H9 (cell line): ENCODE results near the gene TCEAL1. TPM values are rescaled to one million over a fixed set of nuclear protein-coding genes. Genes with fewer than 3 reads are reported as not detected.
"Not testable (repeated sequence)": the region's sequence is repeated elsewhere in the genome, so short reads cannot be mapped to it uniquely, and the experiment has no call there.

Experiments used
- DNase-seq: peaks from one replicate; pipeline ENCODE4 v3.0.0-alpha.2; 2017
- H2AFZ ChIP-seq: one replicate; pipeline ENCODE4 v1.6.1; 2013; ENCODE audit warnings: mild to moderate bottlenecking, low read length, control low read depth, moderate library complexity
- H2AK5ac ChIP-seq: 2 replicates; pipeline ENCODE4 v1.6.1; 2013; ENCODE audit warnings: low read length, control low read depth, mixed read lengths; ENCODE audit not compliant: insufficient read length
- H2BK120ac ChIP-seq: one replicate; pipeline ENCODE4 v1.6.1; 2013; ENCODE audit warnings: low read depth, mild to moderate bottlenecking, low read length, control low read depth, inconsistent platforms; ENCODE audit not compliant: poor library complexity, severe bottlenecking
- H2BK12ac ChIP-seq: 2 replicates; pipeline ENCODE4 v1.6.1; 2013; ENCODE audit warnings: low read length, control low read depth, mixed read lengths, low read depth; ENCODE audit not compliant: insufficient read length
- H2BK15ac ChIP-seq: 2 replicates; pipeline ENCODE4 v1.6.1; 2013; ENCODE audit warnings: low read depth, low read length, control low read depth
- H2BK20ac ChIP-seq: one replicate; pipeline ENCODE4 v1.6.1; 2013; ENCODE audit warnings: low read depth, mild to moderate bottlenecking, low read length, control low read depth, inconsistent platforms; ENCODE audit not compliant: poor library complexity, severe bottlenecking
- H2BK5ac ChIP-seq: 2 replicates; pipeline ENCODE4 v1.6.1; 2013; ENCODE audit warnings: low read length, control low read depth, mixed read lengths; ENCODE audit not compliant: insufficient read length
- H3K14ac ChIP-seq: 2 replicates; pipeline ENCODE4 v1.6.1; 2013; ENCODE audit warnings: low read length, control low read depth; ENCODE audit not compliant: insufficient read depth
- H3K18ac ChIP-seq: 2 replicates; pipeline ENCODE4 v1.6.1; 2013; ENCODE audit warnings: low read depth, mild to moderate bottlenecking, mixed read lengths, low read length, control low read depth; ENCODE audit not compliant: insufficient read length
- H3K23ac ChIP-seq: 2 replicates; pipeline ENCODE4 v1.6.1; 2013; ENCODE audit warnings: low read length, control low read depth, mixed read lengths, low read depth; ENCODE audit not compliant: insufficient read length
- H3K23me2 ChIP-seq: 2 replicates; pipeline ENCODE4 v1.6.1; 2013; ENCODE audit warnings: low read depth, mild to moderate bottlenecking, mixed read lengths, low read length, control low read depth; ENCODE audit not compliant: insufficient read length, poor library complexity, severe bottlenecking
- H3K27ac ChIP-seq: 2 replicates; pipeline ENCODE4 v1.5.1; 2013; ENCODE audit warnings: low read length, control low read depth, mixed read lengths, low read depth; ENCODE audit not compliant: insufficient read length
- H3K27me3 ChIP-seq: 2 replicates; pipeline ENCODE4 v1.6.1; 2013; ENCODE audit warnings: low read length, control low read depth, inconsistent platforms; ENCODE audit not compliant: insufficient read depth
- H3K4ac ChIP-seq: 2 replicates; pipeline ENCODE4 v1.6.1; 2013; ENCODE audit warnings: low read depth, mild to moderate bottlenecking, control low read depth, inconsistent platforms, low read length, moderate library complexity
- H3K4me1 ChIP-seq: 2 replicates; pipeline ENCODE4 v1.6.1; 2013; ENCODE audit warnings: low read length, control low read depth, inconsistent platforms; ENCODE audit not compliant: insufficient read depth
- H3K4me2 ChIP-seq: 2 replicates; pipeline ENCODE4 v1.6.1; 2013; ENCODE audit warnings: low read length, control low read depth, mixed read lengths; ENCODE audit not compliant: insufficient read length, insufficient read depth
- H3K56ac ChIP-seq: 2 replicates; pipeline ENCODE4 v1.6.1; 2013; ENCODE audit warnings: low read depth, mild to moderate bottlenecking, mixed read lengths, low read length, control low read depth; ENCODE audit not compliant: insufficient read length
- H3K79me1 ChIP-seq: 2 replicates; pipeline ENCODE4 v1.6.1; 2013; ENCODE audit warnings: low read depth, mild to moderate bottlenecking, moderate library complexity, low read length, control low read depth, inconsistent platforms; ENCODE audit not compliant: insufficient read depth, poor library complexity, severe bottlenecking
- H3K79me2 ChIP-seq: 2 replicates; pipeline ENCODE4 v1.6.1; 2013; ENCODE audit warnings: low read length, control low read depth, inconsistent platforms; ENCODE audit not compliant: insufficient read depth
- H3K9ac ChIP-seq: 2 replicates; pipeline ENCODE4 v1.6.1; 2013; ENCODE audit warnings: low read length, control low read depth, mixed read lengths; ENCODE audit not compliant: insufficient read length; ENCODE audit errors: extremely low read depth
- H3K9me3 ChIP-seq: one replicate; pipeline ENCODE4 v1.6.1; 2013; ENCODE audit warnings: low read depth, low read length, inconsistent platforms; ENCODE audit not compliant: control insufficient read depth
- H3T11ph ChIP-seq: one replicate; pipeline ENCODE4 v1.6.1; 2013; ENCODE audit warnings: mild to moderate bottlenecking, low read length, control low read depth, inconsistent platforms
- H4K20me1 ChIP-seq: one replicate; pipeline ENCODE4 v1.6.1; 2013; ENCODE audit not compliant: control insufficient read depth, insufficient read length, insufficient read depth
- H4K5ac ChIP-seq: 2 replicates; pipeline ENCODE4 v1.6.1; 2013; ENCODE audit warnings: low read depth, mild to moderate bottlenecking, mixed read lengths, low read length, control low read depth; ENCODE audit not compliant: insufficient read length
- H4K8ac ChIP-seq: replicated peaks from 2 replicates; pipeline ENCODE4 v1.6.1; 2013; ENCODE audit warnings: low read length, control low read depth, mixed read lengths, low read depth; ENCODE audit not compliant: insufficient read length
- H4K91ac ChIP-seq: 2 replicates; pipeline ENCODE4 v1.6.1; 2013; ENCODE audit warnings: low read depth, mild to moderate bottlenecking, moderate library complexity, mixed read lengths, low read length, control low read depth; ENCODE audit not compliant: insufficient read length
- H3K27ac Mint-ChIP-seq, 3 experiments: 2 replicates in 2 of 3; 3 replicates in 1 of 3; pipeline ENCODE4 v1.8.0; 2020 to 2021; ENCODE audit warnings: mixed read lengths in 3 of 3, mild to moderate bottlenecking in 1 of 3, moderate library complexity in 1 of 3
- H3K27me3 Mint-ChIP-seq: 2 replicates; pipeline ENCODE4 v1.8.0; 2021; ENCODE audit warnings: low read depth, mild to moderate bottlenecking, moderate library complexity, mixed read lengths
- H3K36me3 Mint-ChIP-seq, 3 experiments: 2 replicates in 2 of 3; 3 replicates in 1 of 3; pipeline ENCODE4 v1.8.0; 2020 to 2021; ENCODE audit warnings: low read depth in 3 of 3, mixed read lengths in 3 of 3; ENCODE audit not compliant: insufficient read depth in 1 of 3
- H3K4me1 Mint-ChIP-seq, 2 experiments: 2 replicates each; pipeline ENCODE4 v1.8.0; 2020; ENCODE audit warnings: mixed read lengths in 2 of 2
- H3K4me3 Mint-ChIP-seq, 2 experiments: 2 replicates in 1 of 2; 3 replicates in 1 of 2; pipeline ENCODE4 v1.8.0; 2020 to 2021; ENCODE audit warnings: mild to moderate bottlenecking in 2 of 2, mixed read lengths in 2 of 2, moderate library complexity in 1 of 2
- H3K9me3 Mint-ChIP-seq, 2 experiments: 2 replicates in 1 of 2; 3 replicates in 1 of 2; pipeline ENCODE4 v1.8.0; 2020; ENCODE audit warnings: mild to moderate bottlenecking in 2 of 2, mixed read lengths in 2 of 2, moderate library complexity in 1 of 2
- CTCF ChIP-seq: fragments of 200-600 bp; sonication (generic); conservative IDR thresholded peaks from 3 replicates; pipeline ENCODE4 v1.8.0; 2021; ENCODE audit warnings: antibody characterized with exemption, mild to moderate bottlenecking
- WGBS: extraction: QIAGEN DNeasy Blood & Tissue Kit; methylation state at CpG from one replicate; pipeline ENCODE4 v1.1.7; 2013; ENCODE audit warnings: missing lambda C conversion rate, low lambda C conversion rate, mixed read lengths; ENCODE audit not compliant: insufficient read length; ENCODE audit errors: extremely low coverage; 5-methylcytosine and 5-hydroxymethylcytosine counted together
- total RNA-seq: library from RNA; stranded (reverse); gene quantifications from 2 replicates; pipeline ENCODE4 v1.2.1, GENCODE V29; 2021

Gene TCEAL1
- total RNA-seq, 1 experiment from 2014 or later = 3.0 TPM

- no peak overlapping the region for H3T11ph ChIP-seq
- H2BK15ac ChIP-seq = no peak overlapping the region
- H2BK20ac ChIP-seq = no peak overlapping the region
- no peak overlapping the region for H4K8ac ChIP-seq
- no peaks in the 10 kb centered on the region for H3K79me1 ChIP-seq
- no peak overlapping the region for H3K4ac ChIP-seq
- no peak for TF ChIP-seq CTCF
- H2AFZ ChIP-seq = no peak overlapping the region
- H3K56ac ChIP-seq = no peak overlapping the region
- H2BK12ac ChIP-seq = no peak overlapping the region
- no peak overlapping the region for H3K14ac ChIP-seq
- no peaks in the 10 kb centered on the region for H3K4me1 ChIP-seq
- H4K91ac ChIP-seq = no peak overlapping the region
- Mint-ChIP-seq H3K4me1 (peaks cover 3 to 4% of the 10 kb centered on the region in 2 experiments; a peak in 3 of 4 replicates), H3K36me3 (no peaks in the 10 kb centered on the region), H3K27ac (no peak overlapping the region), H3K27me3 (no peaks in the 10 kb centered on the region), H3K4me3 (no peak overlapping the region), H3K9me3 (peaks cover 0 to 23% of the 10 kb centered on the region in 2 experiments; a peak in 2 of 5 replicates)
- H2BK5ac ChIP-seq = no peak overlapping the region
- no peak overlapping the region for H2AK5ac ChIP-seq
- H3K27me3 ChIP-seq = no peaks in the 10 kb centered on the region
- no peak for DNase-seq
- no peak overlapping the region for H3K27ac ChIP-seq
- H4K5ac ChIP-seq = no peak overlapping the region
- no peaks in the 10 kb centered on the region for H3K9me3 ChIP-seq
- H2BK120ac ChIP-seq = no peak overlapping the region
- H3K79me2 ChIP-seq = no peaks in the 10 kb centered on the region
- H3K23ac ChIP-seq = no peak overlapping the region
- WGBS = no CpG with 5 or more reads among the region's 2 CpGs
- H3K23me2 ChIP-seq = no peaks in the 10 kb centered on the region
- peak overlapping the region; percentile 33 for H3K9ac ChIP-seq
- no peaks in the 10 kb centered on the region for H4K20me1 ChIP-seq
- H3K18ac ChIP-seq = no peak overlapping the region
- no peak overlapping the region for H3K4me2 ChIP-seq
Measured at GRCh38 chrX:103637604-103638338, 9.0 kb downstream of the TCEAL1 start.

GRCh38 chrX:103638479-103639346, 9.9 kb downstream of the TCEAL1 start:
- H3K23ac ChIP-seq, H3K14ac ChIP-seq, H3K27ac ChIP-seq, H2BK20ac ChIP-seq, H2BK120ac ChIP-seq, H2AK5ac ChIP-seq, H3K4me1 Mint-ChIP-seq, H3K9me3 ChIP-seq, H2BK15ac ChIP-seq, H3K27me3 ChIP-seq, H4K5ac ChIP-seq, H4K8ac ChIP-seq, H3K27ac Mint-ChIP-seq, H2BK5ac ChIP-seq, H3K56ac ChIP-seq, H2AFZ ChIP-seq, H3K79me1 ChIP-seq, H3K36me3 Mint-ChIP-seq, H4K20me1 ChIP-seq, H3K9ac ChIP-seq, H3T11ph ChIP-seq, H3K4me1 ChIP-seq, H3K4me2 ChIP-seq, H3K79me2 ChIP-seq, H3K4ac ChIP-seq, H2BK12ac ChIP-seq, H3K27me3 Mint-ChIP-seq, H3K18ac ChIP-seq, H4K91ac ChIP-seq, H3K23me2 ChIP-seq: not testable (repeated sequence)
- peak; percentile 85 for DNase-seq
- Mint-ChIP-seq H3K9me3 (peaks cover 0 to 26% of the 10 kb centered on the region in 2 experiments; a peak in 2 of 5 replicates), H3K4me3 (peak overlapping the region in 1 of 2 experiments; percentile 5; a peak in 2 of 5 replicates)
- WGBS = no CpG with 5 or more reads among the region's 6 CpGs
